Measurements from ENCODE around the gene TAF13.

GRCh38 chr1:109094377-109094803 is 18.6 kb upstream of the TAF13 start:
- TF ChIP-seq EGR1 (IDR thresholded peaks at IDR 0.05): no peak
- no peak for TF ChIP-seq USF1 (IDR thresholded peaks at IDR 0.05)
- TF ChIP-seq ZBTB7A (IDR thresholded peaks at IDR 0.05; ENCODE audit: low read depth): no peak
- no peak for TF ChIP-seq MAX (IDR thresholded peaks at IDR 0.05)
- TF ChIP-seq TCF12 (IDR thresholded peaks at IDR 0.05; ENCODE audit: low read depth): no peak
- TF ChIP-seq CEBPB (IDR thresholded peaks at IDR 0.05): no peak
